NK-92 (cell line): ENCODE measurements around the gene EVA1C.
"Not testable (repeated sequence)": the region's sequence is repeated elsewhere in the genome, so short reads cannot be mapped to it uniquely, and the experiment has no call there.

Experiments used
- DNase-seq: peaks from one replicate; lab custom pipeline; 2025; ENCODE audit not compliant: unreplicated experiment; lab: John Stamatoyannopoulos, UW

Gene EVA1C

GRCh38 chr21:32523463-32523862 lies 111.0 kb downstream of the EVA1C start:
- DNase-seq: no peak

- no peak for DNase-seq
Observed at GRCh38 chr21:32523988-32524719, 111.6 kb downstream of the EVA1C start.

GRCh38 chr21:32525282-32525681 lies 112.8 kb downstream of the EVA1C start:
- DNase-seq: no peak

- no peak for DNase-seq
Observed at GRCh38 chr21:32529679-32530078, 117.2 kb downstream of the EVA1C start.

GRCh38 chr21:32530809-32531208 lies 118.3 kb downstream of the EVA1C start:
- DNase-seq: not testable (repeated sequence)

DNA sequence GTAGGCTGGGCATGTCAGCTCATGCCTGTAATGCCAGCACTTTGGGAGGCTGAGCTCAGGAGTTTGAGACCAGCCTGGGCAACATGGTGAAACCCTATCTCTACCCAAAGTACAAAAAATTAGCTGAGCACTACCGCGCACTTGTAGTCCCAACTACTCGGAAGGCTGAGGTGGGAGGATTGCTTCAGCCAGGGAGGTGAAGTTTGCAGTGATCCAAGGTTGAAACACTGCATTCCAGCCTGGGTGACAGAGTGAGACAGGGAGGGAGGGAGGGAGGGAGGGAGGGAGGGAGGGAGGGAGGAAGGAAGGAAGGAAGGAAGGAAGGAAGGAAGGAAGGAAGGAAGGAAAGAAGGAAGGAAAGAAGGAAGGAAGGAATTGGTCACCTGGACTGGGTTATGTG lies 119.1 kb downstream of the EVA1C start:
- DNase-seq: not testable (repeated sequence)

- no peak for DNase-seq
Observed at GRCh38 chr21:32532636-32533035, 120.1 kb downstream of the EVA1C start.

DNA sequence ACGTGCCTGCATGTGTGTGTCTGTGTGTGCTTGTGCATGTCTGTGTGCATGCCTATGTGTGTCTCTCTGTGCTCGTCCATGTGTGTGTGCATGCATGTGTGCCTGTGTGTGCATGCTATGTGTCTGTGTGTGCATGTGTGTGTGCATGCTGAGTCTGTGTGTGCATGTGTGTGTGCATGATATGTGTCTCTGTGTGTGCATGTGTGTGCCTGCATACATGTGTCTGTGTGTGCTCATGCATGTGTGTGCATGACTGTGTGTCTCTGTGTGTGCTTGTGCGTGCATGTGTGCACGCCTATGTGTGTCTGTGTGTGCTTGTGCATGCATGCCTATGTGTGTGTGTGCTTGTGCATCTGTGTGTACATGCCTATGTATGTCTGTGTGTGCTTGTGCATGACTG lies 120.5 kb downstream of the EVA1C start:
- no peak for DNase-seq

- no peak for DNase-seq
Observed at GRCh38 chr21:32533611-32534010, 121.1 kb downstream of the EVA1C start.

DNA sequence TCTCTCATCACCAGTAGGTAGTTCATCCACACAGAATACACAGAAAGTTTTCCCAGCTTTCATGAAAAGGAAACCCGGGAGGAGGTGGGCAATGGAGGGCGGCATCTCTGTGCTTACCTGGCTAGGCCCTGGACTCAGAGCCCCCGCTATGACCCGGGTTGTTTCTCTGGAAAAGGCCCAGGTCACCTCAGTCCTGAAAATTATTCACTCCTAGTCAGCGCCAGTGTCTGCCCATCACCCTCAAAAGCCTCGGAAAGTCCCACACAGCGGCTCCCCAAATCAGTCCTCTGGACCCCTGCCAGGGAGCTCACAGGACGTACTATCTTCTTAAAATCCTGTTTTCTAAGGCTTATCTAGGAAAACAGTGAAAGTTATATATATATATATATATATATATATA lies 121.6 kb downstream of the EVA1C start:
- DNase-seq: no peak

- no peak for DNase-seq
Observed at GRCh38 chr21:32535612-32536011, 123.1 kb downstream of the EVA1C start.

DNA sequence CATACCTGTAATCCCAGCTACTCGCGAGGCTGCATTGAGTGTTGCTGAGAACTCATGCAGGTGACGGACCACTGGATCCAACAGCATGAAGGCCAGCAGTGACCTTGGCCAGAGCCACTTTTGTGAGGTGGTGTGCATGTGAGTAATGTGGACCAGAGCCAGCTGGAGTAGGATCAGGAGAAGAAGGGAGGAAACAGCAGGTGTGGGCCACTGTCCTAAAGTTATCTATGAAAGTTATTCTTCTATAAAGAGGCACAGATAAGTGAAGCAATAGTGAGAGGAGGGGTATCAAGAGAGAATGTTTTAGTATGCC lies 125.0 kb downstream of the EVA1C start:
- no peak for DNase-seq

- no peak for DNase-seq
Observed at GRCh38 chr21:32538147-32538792, 125.8 kb downstream of the EVA1C start.

- DNase-seq: no peak
Observed at GRCh38 chr21:32539378-32539777, 126.9 kb downstream of the EVA1C start.

DNA sequence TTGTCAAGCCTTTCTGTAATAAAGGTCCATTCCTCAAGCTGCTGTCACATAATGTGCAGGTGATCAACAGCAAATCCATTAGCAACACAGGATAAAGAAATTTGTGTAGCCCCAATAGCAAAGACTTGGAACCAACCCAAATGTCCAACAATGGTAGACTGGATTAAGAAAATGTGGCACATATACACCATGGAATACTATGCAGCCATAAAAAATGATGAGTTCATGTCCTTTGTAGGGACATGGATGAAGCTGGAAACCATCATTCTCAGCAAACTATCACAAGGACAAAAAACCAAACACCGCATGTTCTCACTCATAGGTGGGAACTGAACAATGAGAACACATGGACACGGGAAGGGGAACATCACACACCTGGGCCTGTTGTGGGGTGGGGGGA lies 130.6 kb downstream of the EVA1C start:
- DNase-seq: not testable (repeated sequence)

DNA sequence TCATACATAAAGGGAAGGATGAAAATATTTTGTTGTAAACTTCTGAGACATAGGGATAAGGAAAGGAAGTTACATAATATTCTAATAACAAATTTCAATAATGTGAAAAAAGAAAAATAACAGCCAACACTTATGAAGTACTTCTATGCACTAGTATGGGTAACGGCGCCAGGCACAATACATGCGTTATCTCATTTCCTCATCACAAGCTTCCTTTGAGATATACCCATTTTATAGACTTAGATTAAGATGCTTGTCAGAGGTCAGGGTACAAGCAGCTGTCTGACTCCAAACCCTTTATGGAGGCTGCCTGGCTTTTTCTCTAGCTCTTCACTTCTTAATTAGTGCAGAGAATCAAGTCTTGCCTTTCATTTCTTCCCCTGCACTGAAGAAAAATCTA lies 131.5 kb downstream of the EVA1C start:
- DNase-seq: no peak

DNA sequence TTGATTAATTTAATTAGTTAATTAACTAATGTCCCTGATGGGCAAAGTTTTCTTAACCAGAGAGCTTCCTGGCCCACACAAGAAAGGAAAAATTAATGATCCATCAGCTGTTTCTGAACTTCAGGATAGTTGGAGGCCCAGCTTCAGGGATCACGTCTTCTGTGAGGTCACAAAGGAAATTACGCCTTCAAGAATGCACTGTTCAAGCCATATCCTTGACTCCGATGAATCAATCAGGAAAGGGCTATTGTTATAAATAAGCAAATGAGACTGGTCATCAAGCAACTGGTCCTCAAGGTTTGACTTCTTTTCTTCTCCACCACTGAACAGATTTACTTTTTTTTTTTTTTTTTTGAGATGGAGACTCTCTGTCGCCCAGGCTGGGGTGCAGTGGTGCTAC lies 132.2 kb downstream of the EVA1C start:
- DNase-seq: no peak

DNA sequence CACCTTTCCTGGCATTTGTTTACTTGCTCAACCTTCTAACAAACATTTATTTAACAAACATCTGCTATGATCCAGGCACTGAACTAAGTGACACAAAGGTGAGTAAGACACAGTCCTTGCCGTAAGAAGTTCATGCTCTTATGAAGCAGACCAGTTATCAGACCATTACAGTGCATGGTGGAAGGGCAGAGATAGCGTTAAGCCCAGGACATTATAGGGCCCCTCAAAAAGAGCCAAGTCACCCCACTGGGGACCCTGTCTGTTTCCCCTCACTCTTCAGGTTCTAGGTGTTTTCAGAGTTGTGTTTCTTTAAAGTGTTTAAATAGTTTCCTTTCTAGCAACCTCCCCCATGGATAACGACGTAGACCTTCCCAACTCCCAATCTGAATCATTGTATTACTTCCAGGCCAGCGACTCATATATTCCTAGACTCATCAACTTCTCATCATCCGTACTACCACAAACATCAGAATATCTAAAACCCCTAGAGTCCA lies 133.5 kb downstream of the EVA1C start:
- DNase-seq: no peak

GRCh38 chr21:32547018-32547417 lies 134.5 kb downstream of the EVA1C start:
- DNase-seq: no peak

- no peak for DNase-seq
Observed at GRCh38 chr21:32548978-32549377, 136.5 kb downstream of the EVA1C start.

DNA sequence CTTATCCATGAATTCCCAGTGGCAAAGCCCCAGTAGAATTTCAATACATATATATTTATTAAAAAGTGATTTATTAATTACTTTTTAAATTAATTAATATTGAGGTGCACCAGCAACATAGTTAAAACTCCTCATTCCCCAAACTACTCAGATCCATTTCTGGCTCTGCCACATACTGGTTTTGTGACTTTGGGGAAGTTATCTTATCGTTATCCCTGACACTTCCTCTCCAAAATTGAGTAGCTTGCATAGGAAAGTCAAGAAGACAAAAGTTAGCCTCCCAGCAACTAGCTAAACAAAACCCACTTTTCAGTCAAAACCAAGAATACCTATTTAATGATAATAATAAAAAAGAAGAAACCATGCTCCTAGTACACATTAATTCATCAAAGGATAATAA lies 136.9 kb downstream of the EVA1C start:
- no peak for DNase-seq

DNA sequence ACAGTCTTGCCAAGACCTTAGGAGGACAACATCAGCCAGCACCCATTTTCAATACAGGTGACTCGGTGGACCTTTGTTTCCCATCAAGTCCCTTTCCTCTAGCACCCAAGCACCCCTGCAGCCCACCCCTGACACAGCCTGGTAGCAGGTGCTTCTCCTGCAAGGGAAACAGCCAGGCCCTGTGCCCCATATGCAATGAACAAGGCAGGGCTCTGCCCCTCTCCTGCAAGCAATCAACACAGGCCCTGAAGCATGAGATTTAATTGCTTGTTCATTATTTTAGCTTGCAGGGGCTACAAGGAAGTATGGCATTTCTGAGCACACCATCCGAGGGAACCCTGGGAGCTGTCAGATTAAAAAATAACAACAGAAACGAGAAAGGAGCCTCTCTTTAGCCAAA lies 137.4 kb downstream of the EVA1C start:
- no peak for DNase-seq
